Measurements from ENCODE around the gene BAG5.
"Not testable (repeated sequence)": the region's sequence is repeated elsewhere in the genome, so short reads cannot be mapped to it uniquely, and the experiment has no call there.

The BAG5 gene

GRCh38 chr14:103562429-103563225, at the start of gene BAG5, which contains the start of gene COA8:
BAG5 (minus strand) TSS chr14:103562657; CDS start chr14:103561164, 1,493 bp downstream.
COA8 (plus strand) TSS chr14:103562960; CDS start chr14:103563002, 42 bp downstream.
- Histone ChIP-seq H3K9ac (ENCODE audit: insufficient read length) (peak within 1 kb of the TSS; percentile 94), H3K27ac (peak within 1 kb of the TSS; percentile 97), H3K36me3 (ENCODE audit: insufficient read depth, low read length) (peaks cover 24% of the 10 kb centered on the region), H3K9me3 (ENCODE audit: low read depth, low read length) (no peaks in the 10 kb centered on the region), H3K4me3 (peak within 1 kb of the TSS; percentile 94)
- no peak for TF ChIP-seq FOXP2 (optimal IDR thresholded peaks at IDR 0.05; ENCODE audit: control extremely low read depth, extremely low read length, insufficient read depth)
- no peak for TF ChIP-seq EZH2 (IDR thresholded peaks at IDR 0.05)
- peak; percentile 28; the same call in 1 of the 2 replicates for TF ChIP-seq POLR2AphosphoS5 (IDR thresholded peaks at IDR 0.05; ENCODE audit: borderline replicate concordance, low read depth, low read length)
- no peak for DNase-seq (ENCODE audit: low read depth, low spot score)

- no peak overlapping the region for H3K4me3 ChIP-seq
- no peak overlapping the region for H3K27ac ChIP-seq
- DNase-seq (ENCODE audit: low read depth, low spot score), result no peak
- peaks cover 6% of the 10 kb centered on the region; the same call in 1 of the 2 replicates for H3K9me3 ChIP-seq (ENCODE audit: low read depth, low read length)
- no peak overlapping the region for H3K9ac ChIP-seq (ENCODE audit: insufficient read length)
- no peaks in the 10 kb centered on the region for H3K36me3 ChIP-seq (ENCODE audit: insufficient read depth, low read length)
- TF ChIP-seq POLR2AphosphoS5 (IDR thresholded peaks at IDR 0.05; ENCODE audit: borderline replicate concordance, low read depth, low read length), result no peak
- TF ChIP-seq EZH2 (IDR thresholded peaks at IDR 0.05), result no peak
- no peak for TF ChIP-seq FOXP2 (optimal IDR thresholded peaks at IDR 0.05; ENCODE audit: control extremely low read depth, extremely low read length, insufficient read depth)
These were observed 48.8 kb upstream of the BAG5 start for GRCh38 chr14:103611215-103611614.

- not testable (repeated sequence) for H3K9ac ChIP-seq (ENCODE audit: insufficient read length); H3K27ac ChIP-seq; DNase-seq (ENCODE audit: low read depth, low spot score); H3K9me3 ChIP-seq (ENCODE audit: low read depth, low read length); H3K4me3 ChIP-seq; H3K36me3 ChIP-seq (ENCODE audit: insufficient read depth, low read length)
These were observed 46.6 kb upstream of the BAG5 start for GRCh38 chr14:103609081-103609480.

- Histone ChIP-seq H3K27ac (no peak overlapping the region), H3K36me3 (ENCODE audit: insufficient read depth, low read length) (no peaks in the 10 kb centered on the region), H3K9ac (ENCODE audit: insufficient read length) (no peak overlapping the region), H3K4me3 (peak overlapping the region; percentile 70), H3K9me3 (ENCODE audit: low read depth, low read length) (peaks cover 6% of the 10 kb centered on the region; the same call in 1 of the 2 replicates)
- DNase-seq (ENCODE audit: low read depth, low spot score), result no peak
- TF ChIP-seq EZH2 (IDR thresholded peaks at IDR 0.05), result no peak
- TF ChIP-seq FOXP2 (optimal IDR thresholded peaks at IDR 0.05; ENCODE audit: control extremely low read depth, extremely low read length, insufficient read depth), result no peak
- no peak for TF ChIP-seq POLR2AphosphoS5 (IDR thresholded peaks at IDR 0.05; ENCODE audit: borderline replicate concordance, low read depth, low read length)
These were observed 45.4 kb upstream of the BAG5 start for GRCh38 chr14:103607822-103608221.

GRCh38 chr14:103606963-103607668, 44.7 kb upstream of the BAG5 start:
- Histone ChIP-seq H3K9ac (ENCODE audit: insufficient read length) (no peak overlapping the region), H3K27ac (no peak overlapping the region), H3K36me3 (ENCODE audit: insufficient read depth, low read length) (no peaks in the 10 kb centered on the region), H3K4me3 (peak overlapping the region; percentile 70), H3K9me3 (ENCODE audit: low read depth, low read length) (peaks cover 6% of the 10 kb centered on the region; the same call in 1 of the 2 replicates)
- DNase-seq (ENCODE audit: low read depth, low spot score), result peak; percentile 91
- TF ChIP-seq FOXP2 (optimal IDR thresholded peaks at IDR 0.05; ENCODE audit: control extremely low read depth, extremely low read length, insufficient read depth), result no peak
- TF ChIP-seq EZH2 (IDR thresholded peaks at IDR 0.05), result no peak
- TF ChIP-seq POLR2AphosphoS5 (IDR thresholded peaks at IDR 0.05; ENCODE audit: borderline replicate concordance, low read depth, low read length), result peak; percentile 57; the same call in 1 of the 2 replicates

- TF ChIP-seq EZH2 (IDR thresholded peaks at IDR 0.05) (no peak), POLR2AphosphoS5 (IDR thresholded peaks at IDR 0.05; ENCODE audit: borderline replicate concordance, low read depth, low read length) (no peak), FOXP2 (optimal IDR thresholded peaks at IDR 0.05; ENCODE audit: control extremely low read depth, extremely low read length, insufficient read depth) (no peak)
- no peaks in the 10 kb centered on the region for H3K36me3 ChIP-seq (ENCODE audit: insufficient read depth, low read length)
These were observed 42.2 kb upstream of the BAG5 start for GRCh38 chr14:103604620-103605019.

GRCh38 chr14:103600503-103600902, 38.0 kb upstream of the BAG5 start:
- TF ChIP-seq POLR2AphosphoS5 (IDR thresholded peaks at IDR 0.05; ENCODE audit: borderline replicate concordance, low read depth, low read length), result no peak
- TF ChIP-seq EZH2 (IDR thresholded peaks at IDR 0.05), result no peak
- TF ChIP-seq FOXP2 (optimal IDR thresholded peaks at IDR 0.05; ENCODE audit: control extremely low read depth, extremely low read length, insufficient read depth), result no peak
- H3K9ac ChIP-seq (ENCODE audit: insufficient read length), result no peak overlapping the region
- H3K36me3 ChIP-seq (ENCODE audit: insufficient read depth, low read length), result no peaks in the 10 kb centered on the region
- DNase-seq (ENCODE audit: low read depth, low spot score), result no peak
- H3K27ac ChIP-seq, result no peak overlapping the region
- no peak overlapping the region for H3K4me3 ChIP-seq
- no peaks in the 10 kb centered on the region for H3K9me3 ChIP-seq (ENCODE audit: low read depth, low read length)

More at GRCh38 chr14:103604620-103605019, 42.2 kb upstream of the BAG5 start:
- H3K27ac ChIP-seq, result no peak overlapping the region
- no peaks in the 10 kb centered on the region for H3K9me3 ChIP-seq (ENCODE audit: low read depth, low read length)
- H3K4me3 ChIP-seq, result no peak overlapping the region
- no peak for DNase-seq (ENCODE audit: low read depth, low spot score)
- no peak overlapping the region for H3K9ac ChIP-seq (ENCODE audit: insufficient read length)

- H3K27ac ChIP-seq, result no peak overlapping the region
- H3K9ac ChIP-seq (ENCODE audit: insufficient read length), result no peak overlapping the region
- H3K4me3 ChIP-seq, result no peak overlapping the region
- no peak for DNase-seq (ENCODE audit: low read depth, low spot score)
- H3K36me3 ChIP-seq (ENCODE audit: insufficient read depth, low read length), result no peaks in the 10 kb centered on the region
- TF ChIP-seq FOXP2 (optimal IDR thresholded peaks at IDR 0.05; ENCODE audit: control extremely low read depth, extremely low read length, insufficient read depth) (no peak), EZH2 (IDR thresholded peaks at IDR 0.05) (no peak), POLR2AphosphoS5 (IDR thresholded peaks at IDR 0.05; ENCODE audit: borderline replicate concordance, low read depth, low read length) (no peak)
- no peaks in the 10 kb centered on the region for H3K9me3 ChIP-seq (ENCODE audit: low read depth, low read length)
These were observed 35.3 kb upstream of the BAG5 start for GRCh38 chr14:103597623-103598377.

Data from SK-N-MC (cell line).